ENCODE results near the gene AKAP8L. TPM values are rescaled to one million over a fixed set of nuclear protein-coding genes. Genes with fewer than 3 reads are reported as not detected.

The AKAP8L gene
- total RNA-seq, 1 donor: 69.5 TPM

DNA sequence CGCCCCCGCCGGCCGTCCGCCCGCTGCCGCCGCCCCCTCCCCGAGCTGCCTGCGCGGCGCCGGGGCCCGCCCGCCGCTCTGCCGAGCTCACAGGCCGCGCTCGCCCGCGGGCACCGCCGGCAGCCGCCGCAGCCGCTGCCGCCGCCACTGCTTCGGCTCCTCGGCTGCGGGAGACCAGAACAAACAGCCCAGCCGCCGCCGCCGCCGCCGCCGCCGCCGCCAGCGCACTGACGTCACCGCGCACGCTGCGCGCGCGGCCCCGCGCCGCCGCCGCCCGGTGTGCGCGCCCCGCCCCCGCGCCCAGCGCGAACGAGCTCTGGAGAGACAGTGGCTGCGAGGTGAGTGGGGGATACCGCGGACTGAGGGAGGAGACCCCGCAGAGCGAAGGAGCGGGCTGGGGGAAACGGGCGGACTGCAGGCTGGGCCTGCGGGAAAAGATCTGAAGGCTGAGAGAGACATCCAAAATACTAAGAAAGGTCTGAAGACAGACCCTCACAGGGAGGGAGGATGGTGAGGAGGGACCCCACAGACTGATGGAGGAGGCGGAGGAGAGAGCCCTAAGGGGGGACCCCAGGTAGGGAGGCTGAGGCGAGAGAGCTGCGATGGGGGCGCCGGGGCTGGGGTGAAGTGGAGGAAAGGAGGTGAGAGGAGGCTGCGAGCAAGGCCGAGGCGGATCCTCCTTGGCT lies 86.3 kb downstream of the AKAP8L start, which contains the start of gene BRD4:
TSS of gene BRD4 (minus strand) at position 229 of the 686 bp plus-strand sequence. CDS start 59,440 bp downstream, outside the sequence.
- no peak for TF ChIP-seq CTCF (IDR thresholded peaks at IDR 0.05; ENCODE audit: extremely low read depth, low read depth, low read length)
- H3K4me1 ChIP-seq (ENCODE audit: insufficient read depth, low read length): peaks cover 29% of the 10 kb centered on the region
- no peaks in the 10 kb centered on the region for H3K27me3 ChIP-seq (ENCODE audit: insufficient read depth, low read length)
- no peaks in the 10 kb centered on the region for H3K9me3 ChIP-seq (ENCODE audit: low read depth, low read length)
- H3K27ac ChIP-seq (ENCODE audit: low read depth, low read length): peak within 1 kb of the TSS; percentile 87
- H3K4me2 ChIP-seq (ENCODE audit: insufficient read depth, low read length): peak within 1 kb of the TSS; percentile 92
- H3K79me2 ChIP-seq (ENCODE audit: insufficient read depth, low read length): peaks cover 77% of the 10 kb centered on the region
- peak; percentile 99 for DNase-seq (ENCODE audit: insufficient read length, low spot score, missing footprints)
- no peaks in the 10 kb centered on the region for H3K36me3 ChIP-seq (ENCODE audit: insufficient read depth, low read length)
- H4K20me1 ChIP-seq (ENCODE audit: insufficient read depth, low read length): peaks cover 38% of the 10 kb centered on the region
- H2AFZ ChIP-seq (ENCODE audit: low read length): peak within 1 kb of the TSS; percentile 93
- H3K4me3 ChIP-seq (ENCODE audit: insufficient read depth, low read length): peak within 1 kb of the TSS; percentile 98

- no peak for TF ChIP-seq CTCF (IDR thresholded peaks at IDR 0.05; ENCODE audit: extremely low read depth, low read depth, low read length)
- no peaks in the 10 kb centered on the region for H3K9me3 ChIP-seq (ENCODE audit: low read depth, low read length)
- peak overlapping the region; percentile 98 for H3K4me3 ChIP-seq (ENCODE audit: insufficient read depth, low read length)
- H3K27me3 ChIP-seq (ENCODE audit: insufficient read depth, low read length): no peaks in the 10 kb centered on the region
- peaks cover 30% of the 10 kb centered on the region for H3K4me1 ChIP-seq (ENCODE audit: insufficient read depth, low read length)
- peaks cover 85% of the 10 kb centered on the region for H3K79me2 ChIP-seq (ENCODE audit: insufficient read depth, low read length)
- H2AFZ ChIP-seq (ENCODE audit: low read length): no peak overlapping the region
- peak; percentile 96 for DNase-seq (ENCODE audit: insufficient read length, low spot score, missing footprints)
- peaks cover 46% of the 10 kb centered on the region for H4K20me1 ChIP-seq (ENCODE audit: insufficient read depth, low read length)
- peak overlapping the region; percentile 84 for H3K4me2 ChIP-seq (ENCODE audit: insufficient read depth, low read length)
- no peaks in the 10 kb centered on the region for H3K36me3 ChIP-seq (ENCODE audit: insufficient read depth, low read length)
- peak overlapping the region; percentile 82 for H3K27ac ChIP-seq (ENCODE audit: low read depth, low read length)
These were observed 87.1 kb downstream of the AKAP8L start for GRCh38 chr19:15331419-15332310.

DNA sequence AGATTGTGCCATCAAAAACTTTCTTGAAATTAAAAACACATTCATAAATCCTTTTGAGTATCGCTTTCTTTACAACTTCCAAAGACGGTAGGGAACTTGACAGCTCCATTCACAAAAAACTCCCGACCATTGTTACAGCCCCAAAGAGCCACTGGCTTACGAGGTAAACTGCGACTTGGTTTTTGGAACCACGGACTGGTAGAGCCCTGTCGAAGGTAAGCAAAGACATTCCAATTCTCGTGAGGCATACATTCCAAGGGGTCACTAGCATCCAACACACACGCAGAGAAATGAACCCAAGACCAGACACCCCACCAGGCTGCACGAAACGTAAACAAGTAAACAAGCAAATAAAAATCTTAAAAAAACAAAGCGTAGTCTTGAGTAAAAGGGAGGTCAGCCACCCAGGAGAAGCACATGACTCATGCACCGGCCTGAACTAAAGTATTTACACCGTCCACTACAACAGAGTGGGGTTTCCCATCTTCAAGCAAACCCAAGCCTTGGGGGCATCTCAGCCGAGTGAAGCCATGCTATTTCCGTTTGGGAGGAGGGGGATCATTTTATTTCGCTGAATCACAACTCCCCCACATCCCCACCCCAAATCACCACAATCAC lies 87.9 kb downstream of the AKAP8L start:
- Histone ChIP-seq H3K36me3 (ENCODE audit: insufficient read depth, low read length) (no peaks in the 10 kb centered on the region), H3K27ac (ENCODE audit: low read depth, low read length) (peak overlapping the region; percentile 82), H3K4me2 (ENCODE audit: insufficient read depth, low read length) (peak overlapping the region; percentile 84), H3K4me3 (ENCODE audit: insufficient read depth, low read length) (peak overlapping the region; percentile 98), H3K9me3 (ENCODE audit: low read depth, low read length) (no peaks in the 10 kb centered on the region), H3K4me1 (ENCODE audit: insufficient read depth, low read length) (peaks cover 29% of the 10 kb centered on the region), H4K20me1 (ENCODE audit: insufficient read depth, low read length) (peaks cover 53% of the 10 kb centered on the region), H3K27me3 (ENCODE audit: insufficient read depth, low read length) (no peaks in the 10 kb centered on the region), H3K79me2 (ENCODE audit: insufficient read depth, low read length) (peaks cover 88% of the 10 kb centered on the region), H2AFZ (ENCODE audit: low read length) (no peak overlapping the region)
- DNase-seq (ENCODE audit: insufficient read length, low spot score, missing footprints): peak; percentile 97
- no peak for TF ChIP-seq CTCF (IDR thresholded peaks at IDR 0.05; ENCODE audit: extremely low read depth, low read depth, low read length)

Small RNA genes lying within 50 kb of the gene (small RNA-seq; reads per million reads assigned to genes)
- not detected for gene AC005776.1
- not detected for gene MIR1470

Other genes with a start within 250 kb of the AKAP8L start
- 49.8 and 51.8 TPM in 2 replicates for gene NOTCH3, start 218.0 kb downstream of the AKAP8L start, total RNA-seq
- gene EPHX3, start 186.5 kb downstream of the AKAP8L start, total RNA-seq: 0.29 TPM in 1 of 2 replicates, not detected in the other
- gene BRD4, start 86.4 kb downstream of the AKAP8L start, total RNA-seq: 25.0 and 25.7 TPM in 2 replicates
- gene AKAP8, start 39.2 kb downstream of the AKAP8L start, total RNA-seq: 18.1 and 18.6 TPM in 2 replicates
- 8.3 and 9.8 TPM in 2 replicates for gene WIZ, start 31.0 kb upstream of the AKAP8L start, total RNA-seq
- under 0.01 TPM in 2 replicates for gene RASAL3, start 45.6 kb upstream of the AKAP8L start, total RNA-seq
- not detected in 2 replicates for gene PGLYRP2, start 60.5 kb upstream of the AKAP8L start, total RNA-seq
- not detected in 2 replicates for gene CYP4F22, start 89.5 kb upstream of the AKAP8L start, total RNA-seq
- gene CYP4F8, start 196.2 kb upstream of the AKAP8L start, total RNA-seq: not detected in 2 replicates
- gene CYP4F3, start 221.9 kb upstream of the AKAP8L start, total RNA-seq: not detected in 2 replicates